Activated naive CD4-positive, alpha-beta T cell treated with anti-CD3 and anti-CD28 coated beads, Interleukin-2, amount 10 ng/mL, durations not matched to agents 5 hours and 36 hours (primary cell): ENCODE results near the gene CCNY. TPM values are rescaled to one million over a fixed set of nuclear protein-coding genes. Genes with fewer than 3 reads are reported as not detected.

ENCODE experiments used
- total RNA-seq, 2 experiments: library from RNA; stranded (reverse); gene quantifications; one replicate each; pipeline ENCODE4 v1.2.3, GENCODE V29; 2021

CCNY gene
- total RNA-seq: 10 to 100 TPM; 75.7 to 77.0 TPM

GRCh38 chr10:35336084-35336831 lies at the start of gene CCNY:
Gene CCNY, plus strand, starts transcription at chr10:35336509. Its CDS starts 545 bp downstream, at chr10:35337054.

GRCh38 chr10:35605191-35605590 lies 268.9 kb downstream of the CCNY start, which contains the start of gene GJD4:
Gene GJD4, plus strand, starts transcription at chr10:35605341. Its CDS starts 227 bp downstream, at chr10:35605568.

Other genes with a start within 250 kb of the CCNY start
- gene CUL2, start 246.2 kb upstream of the CCNY start, total RNA-seq: 10 to 100 TPM; 36.4 to 37.4 TPM
- gene CREM, start 209.7 kb upstream of the CCNY start, total RNA-seq: 10 to 100 TPM; 61.5 to 61.9 TPM